AG09319 (cell line): ENCODE measurements around the gene GAS7.

Experiments
- DNase-seq: peaks from one replicate; pipeline ENCODE4 v3.0.0-alpha.2; 2010; ENCODE audit warnings: low read depth; ENCODE audit errors: extremely low read depth
- CTCF ChIP-seq: IDR thresholded peaks from 2 replicates; pipeline ENCODE4 v1.5.1; 2011; ENCODE audit warnings: low read depth, mild to moderate bottlenecking, inconsistent platforms, low read length, moderate library complexity

GAS7 gene

DNA sequence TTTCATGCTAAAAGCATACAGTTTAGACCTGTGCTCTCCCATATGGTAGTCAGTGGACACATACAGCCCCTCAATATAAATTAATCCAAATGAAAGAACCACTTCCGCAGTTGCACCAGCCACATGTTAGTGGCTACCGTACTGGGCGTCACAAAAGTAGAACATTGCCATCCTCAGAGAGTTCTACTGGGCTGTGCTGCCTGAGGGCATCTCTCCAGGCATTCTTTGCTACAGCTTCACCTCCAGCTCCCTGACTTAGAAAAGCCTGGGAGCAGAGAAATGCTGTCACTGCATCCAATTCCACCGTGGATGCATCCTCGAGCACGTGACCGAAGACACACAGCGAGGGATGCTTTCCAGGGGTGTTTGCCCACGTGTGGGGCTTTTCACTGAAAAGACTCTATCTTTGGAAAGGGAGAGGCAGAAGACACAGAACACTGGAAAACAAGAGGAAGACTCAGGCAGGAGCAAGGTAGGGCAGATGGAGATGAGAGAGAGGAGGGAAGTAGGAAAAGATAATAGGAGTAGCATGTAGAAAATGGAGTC is 86.4 kb downstream of the GAS7 start:
- no peak for DNase-seq
- no peak for TF ChIP-seq CTCF

DNA sequence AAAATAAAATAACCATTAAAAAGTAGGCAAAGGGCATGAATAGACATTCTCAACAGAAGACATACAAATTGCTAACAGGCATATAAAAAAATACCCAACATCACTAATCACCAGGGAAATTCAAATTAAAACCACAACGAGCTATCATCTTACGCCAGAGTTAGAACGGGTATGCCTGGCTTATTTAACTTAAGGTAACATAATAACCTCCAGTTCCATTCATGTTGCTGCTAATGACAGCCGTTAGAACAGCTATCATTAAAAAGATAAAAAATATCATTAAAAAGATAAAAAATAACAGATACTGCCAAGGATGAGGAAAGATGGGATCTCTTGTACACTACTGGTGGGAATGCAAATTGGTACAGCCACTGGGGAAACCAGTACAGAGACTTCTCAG is 89.3 kb downstream of the GAS7 start:
- TF ChIP-seq CTCF = no peak
- no peak for DNase-seq

DNA sequence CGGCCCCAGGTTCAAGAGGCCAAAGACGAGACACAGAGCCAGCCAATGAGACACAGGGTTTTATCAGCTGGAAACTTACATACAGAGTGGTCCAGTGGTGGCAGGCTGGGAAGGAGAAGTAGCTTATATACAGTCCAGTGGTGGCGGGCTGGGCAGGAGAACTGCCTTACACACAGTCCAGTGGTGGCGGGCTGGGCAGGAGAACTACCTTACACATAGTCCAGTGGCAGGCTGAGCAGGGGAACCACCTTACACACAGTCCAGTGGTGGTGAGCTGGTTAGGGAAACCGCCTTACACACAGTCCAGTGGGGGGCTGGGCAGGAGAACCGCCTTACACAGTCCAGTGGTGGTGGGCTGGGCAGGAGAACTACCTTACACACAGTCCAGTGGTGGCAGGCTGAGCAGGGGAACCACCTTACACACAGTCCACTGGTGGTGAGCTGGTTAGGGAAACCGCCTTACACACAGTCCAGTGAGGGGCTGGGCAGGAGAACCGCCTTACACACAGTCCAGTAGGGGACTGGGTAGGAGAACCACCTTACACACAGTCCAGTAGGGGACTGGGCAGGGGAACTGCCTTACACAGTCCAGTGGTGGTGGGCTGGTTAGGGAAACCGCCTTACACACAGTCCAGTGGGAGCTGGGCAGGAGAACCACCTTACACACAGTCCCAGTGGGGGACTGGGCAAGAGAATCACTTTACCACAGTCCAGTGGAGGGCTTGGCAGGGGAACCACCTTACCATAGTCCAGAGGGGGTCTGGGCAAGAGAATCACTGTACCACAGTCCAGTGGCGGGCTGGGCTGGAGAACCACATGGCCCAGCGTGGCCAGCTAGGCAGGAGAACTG is 90.9 kb downstream of the GAS7 start:
- no peak for DNase-seq
- no peak for TF ChIP-seq CTCF

- TF ChIP-seq CTCF = no peak
- DNase-seq = no peak
Observed at GRCh38 chr17:10106067-10106466, 92.3 kb downstream of the GAS7 start.

GRCh38 chr17:10105513-10106001 is 92.8 kb downstream of the GAS7 start:
- DNase-seq = no peak
- no peak for TF ChIP-seq CTCF

GRCh38 chr17:10103712-10104111 is 94.7 kb downstream of the GAS7 start:
- TF ChIP-seq CTCF = no peak
- DNase-seq = no peak

GRCh38 chr17:10102817-10103216 is 95.6 kb downstream of the GAS7 start:
- no peak for DNase-seq
- TF ChIP-seq CTCF = no peak
